Measurements from ENCODE around the gene LARP1B.

- TF ChIP-seq CTCF (IDR thresholded peaks at IDR 0.05 in 2 of 3, conservative IDR thresholded peaks at IDR 0.05 in 1 of 3; ENCODE audit: insufficient read depth in 2 of 3, low read depth in 1 of 3, low read length in 3 of 3) (no peak), ZBTB34 (CRISPR knock-in tag; IDR thresholded peaks at IDR 0.05) (no peak), ZNF512 (tag; IDR thresholded peaks at IDR 0.05) (no peak), ELK1 (CRISPR knock-in tag; IDR thresholded peaks at IDR 0.05) (no peak), EP300 (IDR thresholded peaks at IDR 0.05; ENCODE audit: low read length) (0 out of 2 replicates have a peak, but pooled peaks have one; percentile 3), ZNF398 (CRISPR knock-in tag; IDR thresholded peaks at IDR 0.05) (no peak), NCOA1 (IDR thresholded peaks at IDR 0.05; ENCODE audit: low read depth) (no peak), DACH1 (IDR thresholded peaks at IDR 0.05; ENCODE audit: partially characterized antibody) (no peak), SMARCE1 (IDR thresholded peaks at IDR 0.05) (no peak), EGR1 (conservative IDR thresholded peaks at IDR 0.05) (peak; percentile 43), NR2F6 (CRISPR knock-in tag; IDR thresholded peaks at IDR 0.05) (no peak)
Measured at GRCh38 chr4:128060699-128061565, at the start of gene LARP1B.
